Esophagus squamous epithelium (tissue), 5 donors: ENCODE data around the gene GAS7. TPM values are rescaled to one million over a fixed set of nuclear protein-coding genes. Genes with fewer than 3 reads are reported as not detected.
"Not testable (repeated sequence)": the region's sequence is repeated elsewhere in the genome, so short reads cannot be mapped to it uniquely, and the experiment has no call there.

Experiments used
- DNase-seq: peaks from one replicate; lab custom pipeline; 2025; lab: John Stamatoyannopoulos, UW
- H3K27ac ChIP-seq, 4 donors: fragments of 200-600 bp; sonication (generic); one replicate each; pipeline ENCODE4 v1.5.1; 2016 to 2019; ENCODE audit warnings: mild to moderate bottlenecking in 1 of 4
- H3K27me3 ChIP-seq, 4 donors: fragments of 200-600 bp; sonication (generic); 1 replicate in 3 of 4; 2 replicates in 1 of 4; pipeline versions ENCODE4 v1.5.1 to v1.6.0; 2017 to 2021; ENCODE audit warnings: antibody characterized with exemption in 1 of 4
- H3K36me3 ChIP-seq, 3 donors: fragments of 200-600 bp; sonication (generic); one replicate each; pipeline ENCODE4 v1.5.1; 2016 to 2019
- H3K4me1 ChIP-seq, 3 donors: fragments of 200-600 bp; sonication (generic); one replicate each; pipeline ENCODE4 v1.5.1; 2017 to 2019
- H3K4me3 ChIP-seq, 4 donors: fragments of 200-600 bp; sonication (generic); 1 replicate in 3 of 4; 2 replicates in 1 of 4; pipeline ENCODE4 v1.5.1; 2016 to 2019; ENCODE audit warnings: mild to moderate bottlenecking in 2 of 4, moderate library complexity in 1 of 4
- H3K9me3 ChIP-seq, 3 donors: fragments of 200-600 bp; sonication (generic); one replicate each; pipeline ENCODE4 v1.5.1; 2016 to 2019
- CTCF ChIP-seq, 6 experiments: fragments of 450-650 bp in 4 of 6; fragments of 200-600 bp in 2 of 6; sonication (generic) in 2 of 6; IDR thresholded peaks; one replicate each; pipeline ENCODE4 v1.5.1; 2016 to 2019; ENCODE audit warnings: antibody characterized with exemption in 6 of 6, mild to moderate bottlenecking in 4 of 6, moderate library complexity in 4 of 6
- POLR2A ChIP-seq, 4 donors: fragments of 450-650 bp; IDR thresholded peaks; one replicate each; pipeline ENCODE4 v1.6.1; 2017; ENCODE audit warnings: antibody characterized with exemption in 4 of 4, mild to moderate bottlenecking in 4 of 4, moderate library complexity in 3 of 4
- WGBS, 2 donors: methylation state at CpG; one replicate each; pipeline ENCODE4 v1.1.5; 2018; 5-methylcytosine and 5-hydroxymethylcytosine counted together
- intact Hi-C: fragments of 100-400 bp; cut with DNase I; formaldehyde crosslinking; loops from one replicate; pipeline ENCODE4 v1.15.0; 2022
- total RNA-seq, 4 donors: library from RNA; depleted of rRNA; stranded (reverse); fragments of >200 nt; gene quantifications; one replicate each; pipeline ENCODE4 v1.1.0, GENCODE V29; 2016
- donor health status: DM: yes; HTN: yes; CAD: no.

The GAS7 gene
- total RNA-seq, 4 donors from 2014 or later, result 16.8 to 39.1 (median 30.1) TPM

GRCh38 chr17:9924735-9925191, 273.6 kb downstream of the GAS7 start:
- 2 to 25% methylated on average over 5 of the region's 6 CpGs for WGBS, 2 donors
- Histone ChIP-seq H3K36me3 (peaks cover 0 to 12% (median 0%) of the 10 kb centered on the region in 3 donors), H3K9me3 (no peaks in the 10 kb centered on the region), H3K27ac (no peak overlapping the region), H3K27me3 (no peaks in the 10 kb centered on the region), H3K4me1 (peaks cover 0 to 7% (median 0%) of the 10 kb centered on the region in 3 donors), H3K4me3 (no peak overlapping the region)
- TF ChIP-seq POLR2A (IDR thresholded peaks at IDR 0.05) (no peak), CTCF (IDR thresholded peaks at IDR 0.05) (peak; percentile 33 to 82 (median 79))
- intact Hi-C loops, result loop anchor here (10.0 kb wide), 1 partner anchor 300 kb away; no protein-coding TSS in a partner anchor
- no peak for DNase-seq

GRCh38 chr17:9922012-9922848, 276.2 kb downstream of the GAS7 start:
- no peaks in the 10 kb centered on the region for H3K27me3 ChIP-seq
- WGBS, 2 donors, result 92% methylated on average over 14 of the region's 14 CpGs
- no peak for DNase-seq
- H3K9me3 ChIP-seq, result no peaks in the 10 kb centered on the region
- TF ChIP-seq POLR2A (IDR thresholded peaks at IDR 0.05) (no peak), CTCF (IDR thresholded peaks at IDR 0.05) (no peak)
- H3K36me3 ChIP-seq, result peaks cover 0 to 29% (median 1%) of the 10 kb centered on the region in 3 donors
- H3K4me1 ChIP-seq, result peaks cover 0 to 7% (median 0%) of the 10 kb centered on the region in 3 donors
- intact Hi-C loops, result loop anchor here (10.0 kb wide), 1 partner anchor 303 kb away; no protein-coding TSS in a partner anchor
- no peak overlapping the region for H3K27ac ChIP-seq
- no peak overlapping the region for H3K4me3 ChIP-seq

- WGBS, 2 donors, result 82 to 95% methylated on average over 3 to 12 of the region's 13 CpGs
- intact Hi-C loops, result loop anchor here (10.0 kb wide), 1 partner anchor 304 kb away; no protein-coding TSS in a partner anchor
- not testable (repeated sequence) for H3K27me3 ChIP-seq, H3K27ac ChIP-seq, H3K4me1 ChIP-seq, H3K4me3 ChIP-seq, DNase-seq, H3K9me3 ChIP-seq
- H3K36me3 ChIP-seq, result peaks cover 0 to 36% (median 6%) of the 10 kb centered on the region in 3 donors
Observed at GRCh38 chr17:9921216-9921615, 277.2 kb downstream of the GAS7 start.

- Histone ChIP-seq H3K27me3 (no peaks in the 10 kb centered on the region), H3K36me3 (peaks cover 0 to 47% (median 6%) of the 10 kb centered on the region in 3 donors), H3K4me1 (no peaks in the 10 kb centered on the region), H3K4me3 (no peak overlapping the region), H3K9me3 (no peaks in the 10 kb centered on the region), H3K27ac (no peak overlapping the region)
- DNase-seq, result no peak
- no peak for TF ChIP-seq CTCF (IDR thresholded peaks at IDR 0.05)
- WGBS, 2 donors, result 90 to 93% methylated on average over 3 to 5 of the region's 5 CpGs
- intact Hi-C loops, result no loop called here
Observed at GRCh38 chr17:9918804-9919352, 279.5 kb downstream of the GAS7 start.

GRCh38 chr17:9918352-9918751, 280.1 kb downstream of the GAS7 start:
- no peak overlapping the region for H3K27ac ChIP-seq
- H3K9me3 ChIP-seq, result no peaks in the 10 kb centered on the region
- no peak overlapping the region for H3K4me3 ChIP-seq
- H3K27me3 ChIP-seq, result no peaks in the 10 kb centered on the region
- no peaks in the 10 kb centered on the region for H3K4me1 ChIP-seq
- DNase-seq, result no peak
- TF ChIP-seq POLR2A (IDR thresholded peaks at IDR 0.05) (no peak), CTCF (IDR thresholded peaks at IDR 0.05) (no peak)
- 84 to 88% methylated on average over 8 of the region's 8 CpGs for WGBS, 2 donors
- intact Hi-C loops, result no loop called here
- peaks cover 0 to 47% (median 6%) of the 10 kb centered on the region in 3 donors for H3K36me3 ChIP-seq
